ENCODE results near the gene ADAM33. TPM values are rescaled to one million over a fixed set of nuclear protein-coding genes. Genes with fewer than 3 reads are reported as not detected.

ADAM33 gene
- total RNA-seq, 1 donor from 2014 or later = 87.4 TPM

DNA sequence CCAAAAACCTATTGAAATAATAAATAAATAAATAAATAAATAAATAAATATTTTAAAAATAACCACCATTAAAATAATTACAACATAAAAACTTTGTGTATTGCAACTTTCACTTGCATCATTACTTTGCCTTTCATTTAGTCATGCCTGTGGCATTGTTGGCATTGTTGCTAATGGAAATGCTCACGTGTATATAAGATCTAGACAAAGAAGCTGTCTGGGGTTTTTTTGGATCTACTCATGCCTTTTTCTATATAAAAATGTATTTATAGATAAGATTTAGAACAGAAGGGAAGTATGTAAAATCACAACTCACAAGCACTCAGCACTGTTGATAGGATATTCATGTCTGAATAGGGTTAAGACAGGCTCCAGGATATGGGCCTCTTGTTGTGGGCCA lies 46.5 kb downstream of the ADAM33 start:
- Mint-ChIP-seq H3K36me3 (peaks cover 23% of the 10 kb centered on the region), H3K27ac (no peak overlapping the region), H3K27me3 (ENCODE audit: low read depth) (no peaks in the 10 kb centered on the region), H3K4me1 (peaks cover 1% of the 10 kb centered on the region), H3K4me3 (no peak overlapping the region), H3K9me3 (peaks cover 9% of the 10 kb centered on the region)
- TF ChIP-seq, protein P1, sequence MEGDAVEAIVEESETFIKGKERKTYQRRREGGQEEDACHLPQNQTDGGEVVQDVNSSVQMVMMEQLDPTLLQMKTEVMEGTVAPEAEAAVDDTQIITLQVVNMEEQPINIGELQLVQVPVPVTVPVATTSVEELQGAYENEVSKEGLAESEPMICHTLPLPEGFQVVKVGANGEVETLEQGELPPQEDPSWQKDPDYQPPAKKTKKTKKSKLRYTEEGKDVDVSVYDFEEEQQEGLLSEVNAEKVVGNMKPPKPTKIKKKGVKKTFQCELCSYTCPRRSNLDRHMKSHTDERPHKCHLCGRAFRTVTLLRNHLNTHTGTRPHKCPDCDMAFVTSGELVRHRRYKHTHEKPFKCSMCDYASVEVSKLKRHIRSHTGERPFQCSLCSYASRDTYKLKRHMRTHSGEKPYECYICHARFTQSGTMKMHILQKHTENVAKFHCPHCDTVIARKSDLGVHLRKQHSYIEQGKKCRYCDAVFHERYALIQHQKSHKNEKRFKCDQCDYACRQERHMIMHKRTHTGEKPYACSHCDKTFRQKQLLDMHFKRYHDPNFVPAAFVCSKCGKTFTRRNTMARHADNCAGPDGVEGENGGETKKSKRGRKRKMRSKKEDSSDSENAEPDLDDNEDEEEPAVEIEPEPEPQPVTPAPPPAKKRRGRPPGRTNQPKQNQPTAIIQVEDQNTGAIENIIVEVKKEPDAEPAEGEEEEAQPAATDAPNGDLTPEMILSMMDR (IDR thresholded peaks at IDR 0.05; ENCODE audit: unreplicated experiment) = no peak
- no peak for DNase-seq (ENCODE audit: low spot score in 2 of 2, unreplicated experiment in 2 of 2)

DNA sequence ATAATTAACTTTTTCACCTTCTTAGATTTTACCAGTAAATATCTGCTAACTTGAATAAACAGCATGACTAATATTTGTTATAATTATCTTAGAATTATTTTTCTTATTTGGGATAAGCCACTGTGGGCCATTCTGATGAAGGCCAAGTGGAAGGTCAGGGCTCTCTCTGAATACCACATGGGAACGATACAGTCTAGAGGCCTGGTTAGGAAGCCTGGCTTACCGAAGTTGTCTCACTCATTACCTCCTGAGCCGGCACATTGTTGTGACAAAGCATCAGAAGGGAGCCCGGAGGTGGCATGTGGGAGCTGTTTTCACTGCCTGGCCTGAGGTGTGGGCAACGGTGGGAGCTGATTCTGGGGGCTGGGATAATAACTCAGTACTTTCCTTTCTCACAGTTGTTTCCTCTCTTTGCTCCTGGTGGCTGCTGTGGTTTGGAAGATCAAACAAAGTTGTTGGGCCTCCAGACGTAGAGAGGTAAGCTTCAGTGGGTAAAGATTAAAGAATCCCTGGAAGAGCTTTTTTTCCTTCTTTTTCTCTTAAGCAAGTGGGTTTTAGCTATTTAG lies 47.8 kb downstream of the ADAM33 start:
- Mint-ChIP-seq H3K27ac (no peak overlapping the region), H3K9me3 (no peaks in the 10 kb centered on the region), H3K4me1 (peaks cover 1% of the 10 kb centered on the region), H3K4me3 (no peak overlapping the region), H3K36me3 (peaks cover 24% of the 10 kb centered on the region), H3K27me3 (ENCODE audit: low read depth) (no peaks in the 10 kb centered on the region)
- DNase-seq (ENCODE audit: low spot score in 2 of 2, unreplicated experiment in 2 of 2) = no peak
- TF ChIP-seq, protein P1 (IDR thresholded peaks at IDR 0.05; ENCODE audit: unreplicated experiment) = no peak

DNA sequence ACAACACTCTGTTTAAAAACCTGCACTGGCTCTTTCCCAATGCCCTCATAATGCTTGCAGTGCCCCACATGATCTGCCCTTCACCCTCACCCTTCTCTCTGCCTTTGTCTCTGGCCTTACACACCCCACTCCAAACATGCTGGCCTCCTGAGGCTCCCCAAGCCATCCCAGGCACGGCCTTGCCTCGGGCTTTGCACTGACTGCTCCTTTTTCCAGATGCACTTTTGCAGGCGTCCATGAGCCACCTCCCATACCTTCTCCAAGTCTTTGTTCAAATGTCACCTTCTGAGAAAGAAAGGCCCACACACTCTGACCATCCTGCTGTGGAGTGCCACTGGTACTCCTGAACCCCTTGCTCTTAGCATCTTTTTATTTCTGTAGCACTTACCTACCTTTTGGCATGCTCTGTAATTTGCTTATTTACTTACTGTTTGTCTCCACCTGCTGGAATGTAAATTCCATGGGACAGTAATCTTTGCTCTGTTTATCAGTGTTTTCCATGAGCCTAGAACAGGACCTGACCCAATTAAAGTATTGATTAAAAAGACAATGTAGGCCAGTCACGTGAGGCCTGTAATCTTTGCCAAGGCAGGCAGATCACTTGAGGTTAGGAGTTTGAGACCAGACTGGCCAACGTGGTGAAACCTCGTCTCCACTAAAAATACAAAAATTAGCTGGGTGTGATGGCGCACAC lies 49.4 kb downstream of the ADAM33 start:
- TF ChIP-seq, protein P1 (IDR thresholded peaks at IDR 0.05; ENCODE audit: unreplicated experiment) = no peak
- Mint-ChIP-seq H3K4me1 (peaks cover 1% of the 10 kb centered on the region), H3K9me3 (no peaks in the 10 kb centered on the region), H3K27me3 (ENCODE audit: low read depth) (no peaks in the 10 kb centered on the region), H3K27ac (no peak overlapping the region), H3K36me3 (peaks cover 26% of the 10 kb centered on the region), H3K4me3 (no peak overlapping the region)
- DNase-seq (ENCODE audit: low spot score in 2 of 2, unreplicated experiment in 2 of 2) = no peak

DNA sequence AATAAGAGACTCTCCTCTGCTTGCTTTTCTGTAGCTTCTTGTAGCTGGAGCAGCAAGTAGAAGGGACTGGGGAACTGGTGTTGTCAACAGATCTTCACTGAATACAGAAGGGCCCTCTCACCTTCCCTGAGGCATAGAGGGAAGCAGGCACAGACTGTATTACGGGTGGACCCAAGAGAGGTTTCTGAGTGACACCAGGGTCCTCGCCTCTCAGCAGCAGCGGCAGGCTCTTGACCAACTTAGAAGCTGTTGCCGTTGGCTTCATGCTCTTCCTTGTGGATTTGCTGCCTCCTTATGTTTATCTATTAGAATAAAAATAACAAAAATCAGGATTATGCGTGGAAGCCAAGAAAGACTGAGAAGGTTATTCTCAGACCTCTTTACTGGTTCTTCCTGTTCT lies 50.3 kb downstream of the ADAM33 start:
- peaks cover 1% of the 10 kb centered on the region for H3K4me1 Mint-ChIP-seq
- H3K27ac Mint-ChIP-seq = no peak overlapping the region
- peaks cover 31% of the 10 kb centered on the region for H3K36me3 Mint-ChIP-seq
- no peaks in the 10 kb centered on the region for H3K27me3 Mint-ChIP-seq (ENCODE audit: low read depth)
- no peaks in the 10 kb centered on the region for H3K9me3 Mint-ChIP-seq
- DNase-seq (ENCODE audit: low spot score in 2 of 2, unreplicated experiment in 2 of 2) = no peak
- TF ChIP-seq, protein P1 (IDR thresholded peaks at IDR 0.05; ENCODE audit: unreplicated experiment) = no peak
- no peak overlapping the region for H3K4me3 Mint-ChIP-seq

DNA sequence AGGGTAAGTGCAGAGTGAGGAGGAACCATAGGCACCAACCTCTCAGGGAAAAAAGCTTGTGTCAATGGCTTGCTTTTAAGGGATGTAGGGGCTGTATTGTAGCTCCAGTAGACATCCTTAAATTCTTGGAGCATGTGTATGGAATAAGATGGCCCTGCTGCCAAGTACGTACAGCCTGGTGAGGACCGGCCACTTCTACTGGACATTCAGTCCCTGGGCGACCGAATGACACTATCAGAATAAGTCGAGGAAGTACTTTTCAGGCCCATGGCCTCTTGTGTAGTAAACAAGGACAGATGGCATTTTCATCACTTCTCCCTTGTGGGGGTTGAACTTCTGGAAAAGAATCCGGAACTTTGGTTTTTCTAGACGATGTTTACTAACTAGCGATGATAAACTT lies 51.4 kb downstream of the ADAM33 start:
- TF ChIP-seq, protein P1 (IDR thresholded peaks at IDR 0.05; ENCODE audit: unreplicated experiment) = no peak
- H3K4me3 Mint-ChIP-seq = no peak overlapping the region
- no peaks in the 10 kb centered on the region for H3K4me1 Mint-ChIP-seq
- H3K27ac Mint-ChIP-seq = no peak overlapping the region
- no peaks in the 10 kb centered on the region for H3K9me3 Mint-ChIP-seq
- H3K36me3 Mint-ChIP-seq = peaks cover 31% of the 10 kb centered on the region
- no peaks in the 10 kb centered on the region for H3K27me3 Mint-ChIP-seq (ENCODE audit: low read depth)
- DNase-seq (ENCODE audit: low spot score in 2 of 2, unreplicated experiment in 2 of 2) = no peak

Data from mesothelial cell of epicardium (in vitro differentiated cells).